OCI-LY3 (cell line): ENCODE measurements around the gene PLD1.

Source experiments
- CTCF ChIP-seq: fragments of 200-600, 300-600 bp; sonication (generic); IDR thresholded peaks from 2 replicates; pipeline ENCODE4 v1.5.1; 2014; ENCODE audit warnings: antibody characterized with exemption, low read length, low read depth
- EZH2phosphoT487 ChIP-seq: fragments of 200-600 bp; shearing (Covaris generic); IDR thresholded peaks from 2 replicates; pipeline ENCODE4 v1.6.1; 2018; ENCODE audit warnings: antibody characterized with exemption, mixed run types, low read depth

DNA sequence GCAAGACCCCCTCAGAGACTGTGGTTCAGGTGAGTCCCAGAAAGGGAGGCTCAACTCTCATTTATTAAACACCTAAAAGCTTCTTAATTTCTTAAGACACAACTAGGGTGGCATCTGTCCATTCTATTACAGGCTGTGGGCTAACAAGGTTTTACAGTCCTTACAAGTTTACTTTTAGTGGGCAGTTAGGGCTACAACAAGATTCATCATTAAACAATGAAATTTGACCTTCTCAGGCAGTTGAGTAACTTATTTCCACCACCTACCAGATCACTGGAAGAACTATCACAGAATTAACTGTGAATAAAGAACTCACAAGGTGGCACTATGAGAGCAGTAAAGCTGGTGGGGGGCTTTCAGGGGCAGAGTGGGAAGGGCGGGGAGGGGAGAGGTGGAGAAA lies 132.6 kb downstream of the PLD1 start:
- TF ChIP-seq EZH2phosphoT487 (no peak), CTCF (no peak)
